ENCODE data around the gene CEP250. TPM values are rescaled to one million over a fixed set of nuclear protein-coding genes. Genes with fewer than 3 reads are reported as not detected.

The CEP250 gene
- total RNA-seq, 1 donor from 2014 or later: 54.7 TPM

DNA sequence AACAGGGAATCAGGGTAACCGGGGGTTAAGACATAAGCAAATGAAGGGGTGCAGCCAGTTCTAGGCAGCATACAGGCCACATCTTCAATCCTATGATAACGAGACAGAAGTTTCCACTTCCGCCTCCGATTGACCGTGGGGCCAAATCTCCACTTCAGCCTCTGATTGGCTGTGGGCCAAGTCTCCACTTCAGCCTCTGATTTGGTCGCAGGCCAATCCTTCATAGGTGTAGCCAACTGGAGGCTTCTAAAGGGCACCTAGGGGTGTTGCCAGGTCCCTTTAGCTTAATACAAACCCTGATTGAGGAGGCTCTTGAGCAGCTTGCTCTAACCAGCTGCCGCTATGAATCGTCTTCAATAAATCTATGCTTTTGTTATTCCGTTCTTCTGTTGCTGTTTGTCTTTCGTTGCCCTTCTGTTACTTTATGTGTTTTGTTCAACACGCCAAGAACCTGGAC lies 84.4 kb downstream of the CEP250 start:
- DNase-seq: peak; percentile 30
- POLR2A ChIA-PET: interaction anchor here (0.6 to 0.7 kb wide), 2 partner anchors 51 to 414 kb away, joined by 3 read pairs; partner anchors contain the start of gene SCAND1
- Mint-ChIP-seq H3K4me1 (peaks cover 21% of the 10 kb centered on the region), H3K27me3 (no peaks in the 10 kb centered on the region), H3K9me3 (no peaks in the 10 kb centered on the region), H3K4me3 (peak overlapping the region; percentile 72), H3K36me3 (ENCODE audit: low read depth) (peaks cover 17% of the 10 kb centered on the region), H3K27ac (peak overlapping the region; percentile 63)
- intact Hi-C loops (cut with micrococcal nuclease): loop anchor here (1.0 to 5.0 kb wide), 3 partner anchors 85 to 662 kb away; partner anchors contain the start of genes ACSS2, CEP250, CPNE1 and RBM12
- CTCF ChIA-PET: no interaction called here
- peak; percentile 72 for ATAC-seq (ENCODE audit: low read depth)
- TF ChIP-seq, protein P1, sequence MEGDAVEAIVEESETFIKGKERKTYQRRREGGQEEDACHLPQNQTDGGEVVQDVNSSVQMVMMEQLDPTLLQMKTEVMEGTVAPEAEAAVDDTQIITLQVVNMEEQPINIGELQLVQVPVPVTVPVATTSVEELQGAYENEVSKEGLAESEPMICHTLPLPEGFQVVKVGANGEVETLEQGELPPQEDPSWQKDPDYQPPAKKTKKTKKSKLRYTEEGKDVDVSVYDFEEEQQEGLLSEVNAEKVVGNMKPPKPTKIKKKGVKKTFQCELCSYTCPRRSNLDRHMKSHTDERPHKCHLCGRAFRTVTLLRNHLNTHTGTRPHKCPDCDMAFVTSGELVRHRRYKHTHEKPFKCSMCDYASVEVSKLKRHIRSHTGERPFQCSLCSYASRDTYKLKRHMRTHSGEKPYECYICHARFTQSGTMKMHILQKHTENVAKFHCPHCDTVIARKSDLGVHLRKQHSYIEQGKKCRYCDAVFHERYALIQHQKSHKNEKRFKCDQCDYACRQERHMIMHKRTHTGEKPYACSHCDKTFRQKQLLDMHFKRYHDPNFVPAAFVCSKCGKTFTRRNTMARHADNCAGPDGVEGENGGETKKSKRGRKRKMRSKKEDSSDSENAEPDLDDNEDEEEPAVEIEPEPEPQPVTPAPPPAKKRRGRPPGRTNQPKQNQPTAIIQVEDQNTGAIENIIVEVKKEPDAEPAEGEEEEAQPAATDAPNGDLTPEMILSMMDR (IDR thresholded peaks at IDR 0.05): no peak

DNA sequence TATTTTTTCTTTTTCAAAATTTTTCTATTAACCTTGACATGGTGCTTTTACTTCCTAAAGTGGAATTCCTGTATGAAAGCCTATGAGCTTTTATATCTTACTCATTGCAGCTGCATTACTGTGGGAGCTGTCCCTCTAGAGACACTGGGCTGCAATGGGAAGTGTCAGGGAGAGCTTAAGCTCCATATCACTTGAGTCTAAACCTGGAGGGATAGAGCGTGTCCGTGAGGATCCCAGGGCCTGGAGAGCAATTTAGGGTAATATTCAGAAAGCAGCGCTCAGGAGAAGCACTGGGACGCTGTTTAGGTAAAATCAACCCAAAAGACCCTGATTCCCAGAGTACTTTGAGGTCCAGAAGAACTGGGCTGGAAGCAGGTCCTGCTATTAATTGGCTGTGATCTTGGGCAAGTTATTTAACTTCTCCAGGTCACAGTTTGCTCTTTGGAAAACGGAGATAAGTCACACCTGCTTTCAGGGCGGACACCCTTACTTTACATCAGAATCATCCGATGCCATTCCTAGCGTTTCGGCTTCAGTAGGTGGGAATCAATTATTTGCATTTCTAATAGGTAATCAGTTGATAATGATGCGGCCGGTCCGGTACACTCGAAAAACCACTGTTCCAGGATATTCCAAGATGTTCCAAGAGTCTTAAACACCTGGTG lies 85.9 kb downstream of the CEP250 start:
- ChIA-PET CTCF (interaction anchor here (0.9 to 1.4 kb wide), 5 partner anchors 50 to 78 kb away, joined by 3 to 4 read pairs (median 4); partner anchors contain the start of gene SPAG4), POLR2A (interaction anchor here (0.7 to 2.9 kb wide), 13 partner anchors 32 to 695 kb away, joined by 3 to 18 read pairs (median 4); partner anchors contain the start of genes AAR2, CPNE1, NFS1 and PHF20)
- intact Hi-C loops (cut with micrococcal nuclease): loop anchor here (2.0 to 5.0 kb wide), 2 partner anchors 86 to 664 kb away; partner anchors contain the start of genes ACSS2 and CEP250
- TF ChIP-seq, protein P1 (IDR thresholded peaks at IDR 0.05): no peak
- DNase-seq (no peak), ATAC-seq (ENCODE audit: low read depth) (no peak)
- Mint-ChIP-seq H3K9me3 (no peaks in the 10 kb centered on the region), H3K36me3 (ENCODE audit: low read depth) (peaks cover 17% of the 10 kb centered on the region), H3K27ac (peak overlapping the region; percentile 77), H3K27me3 (no peaks in the 10 kb centered on the region), H3K4me1 (peaks cover 21% of the 10 kb centered on the region), H3K4me3 (peak overlapping the region; percentile 92)

DNA sequence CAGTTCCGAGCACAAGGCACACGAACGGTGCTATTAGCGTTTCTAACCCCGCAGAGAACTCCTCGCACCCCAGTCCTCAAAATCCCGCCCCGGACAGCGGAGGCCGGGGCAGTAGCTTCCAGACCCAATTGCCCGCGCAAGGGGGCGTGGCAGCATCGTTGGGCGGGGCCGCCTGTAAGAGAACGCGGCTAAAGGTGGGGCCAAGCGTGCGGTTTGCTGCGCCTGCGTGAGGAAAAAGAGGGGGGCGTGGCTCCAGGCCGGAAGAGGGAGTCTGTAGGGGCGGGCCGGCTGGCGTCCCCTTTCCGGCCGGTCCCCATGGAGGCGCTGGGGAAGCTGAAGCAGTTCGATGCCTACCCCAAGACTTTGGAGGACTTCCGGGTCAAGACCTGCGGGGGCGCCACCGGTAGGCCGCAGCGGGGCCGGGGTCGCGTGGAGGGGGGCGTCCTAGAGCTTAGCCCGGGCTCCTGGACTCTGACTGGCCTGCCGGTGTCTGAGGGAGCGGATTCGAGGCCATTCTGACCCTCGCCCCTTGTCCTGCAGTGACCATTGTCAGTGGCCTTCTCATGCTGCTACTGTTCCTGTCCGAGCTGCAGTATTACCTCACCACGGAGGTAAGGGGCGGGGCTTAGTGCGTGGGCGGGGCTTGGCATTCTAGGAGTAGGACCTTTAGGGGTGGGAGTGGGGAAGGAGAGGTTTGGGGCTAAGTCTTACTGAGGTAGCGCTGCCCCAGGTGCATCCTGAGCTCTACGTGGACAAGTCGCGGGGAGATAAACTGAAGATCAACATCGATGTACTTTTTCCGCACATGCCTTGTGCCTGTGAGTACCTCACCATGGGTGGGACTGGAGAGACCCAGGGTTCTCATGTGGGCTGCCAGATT lies 86.6 kb downstream of the CEP250 start, which contains the start of gene ERGIC3:
Gene ERGIC3, plus strand, starts transcription at position 296 of the 880 bp plus-strand sequence. Its CDS starts 20 bp downstream, at position 316.
- intact Hi-C loops (cut with micrococcal nuclease): loop anchor here (1.0 to 5.0 kb wide), 6 partner anchors 51 to 665 kb away; partner anchors contain the start of genes ACSS2, CEP250, RBM39 and SCAND1
- ChIA-PET POLR2A (interaction anchor here (0.7 to 2.9 kb wide), 14 partner anchors 33 to 1178 kb away, joined by 3 to 18 read pairs (median 4); partner anchors contain the start of genes AAR2, CPNE1, NFS1 and PHF20), CTCF (interaction anchor here (0.9 to 1.4 kb wide), 5 partner anchors 51 to 78 kb away, joined by 3 to 4 read pairs (median 4); partner anchors contain the start of gene SPAG4)
- TF ChIP-seq, protein P1 (IDR thresholded peaks at IDR 0.05): no peak
- peak; percentile 97 for DNase-seq
- H3K27ac Mint-ChIP-seq: peak within 1 kb of the TSS; percentile 77
- H3K4me1 Mint-ChIP-seq: peaks cover 21% of the 10 kb centered on the region
- H3K9me3 Mint-ChIP-seq: no peaks in the 10 kb centered on the region
- H3K27me3 Mint-ChIP-seq: no peaks in the 10 kb centered on the region
- H3K4me3 Mint-ChIP-seq: peak within 1 kb of the TSS; percentile 92
- peak; percentile 92 for ATAC-seq (ENCODE audit: low read depth)
- H3K36me3 Mint-ChIP-seq (ENCODE audit: low read depth): peaks cover 17% of the 10 kb centered on the region

DNA sequence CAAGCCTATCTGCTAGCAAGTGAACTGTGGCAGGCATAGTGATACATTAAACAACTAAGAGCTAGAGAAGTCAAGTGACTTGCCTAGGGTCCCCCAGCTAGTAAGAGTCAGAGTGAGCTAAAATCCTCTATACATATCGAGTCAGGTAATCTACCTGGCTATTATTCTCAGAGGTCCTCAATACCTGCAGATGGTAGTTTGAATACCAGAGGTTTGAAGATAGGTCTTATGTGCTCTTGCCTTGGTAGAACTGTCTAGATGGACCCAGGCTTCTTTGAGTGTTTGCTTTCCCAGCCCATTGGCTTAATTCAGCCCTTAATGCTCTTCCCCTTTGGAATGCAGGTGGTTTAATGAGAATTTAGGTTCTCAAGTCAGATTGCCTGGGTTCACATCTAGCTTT lies 87.6 kb downstream of the CEP250 start:
- intact Hi-C loops (cut with micrococcal nuclease): loop anchor here (1.0 to 5.0 kb wide), 5 partner anchors 52 to 666 kb away; partner anchors contain the start of genes ACSS2, RBM39 and SCAND1
- Mint-ChIP-seq H3K9me3 (no peaks in the 10 kb centered on the region), H3K27me3 (no peaks in the 10 kb centered on the region), H3K4me1 (peaks cover 21% of the 10 kb centered on the region), H3K36me3 (ENCODE audit: low read depth) (peaks cover 23% of the 10 kb centered on the region), H3K27ac (no peak overlapping the region), H3K4me3 (peak overlapping the region; percentile 92)
- TF ChIP-seq, protein P1 (IDR thresholded peaks at IDR 0.05): no peak
- ChIA-PET CTCF (interaction anchor here (1.4 kb wide), 1 partner anchor 76 kb away, joined by 4 read pairs; no protein-coding TSS in a partner anchor), POLR2A (interaction anchor here (1.6 to 2.9 kb wide), 4 partner anchors 34 to 200 kb away, joined by 3 to 18 read pairs (median 9); partner anchors contain the start of genes CPNE1, NFS1, RBM12 and RBM39)
- no peak for ATAC-seq (ENCODE audit: low read depth)
- no peak for DNase-seq
